Bronchial smooth muscle cell (primary cell): Measurements from ENCODE around the gene RDH14. TPM values are rescaled to one million over a fixed set of nuclear protein-coding genes. Genes with fewer than 3 reads are reported as not detected.

Source experiments
- total RNA-seq: library from RNA; depleted of rRNA; stranded (reverse); fragments of >200 nt; gene quantifications from 2 replicates; pipeline ENCODE4 v1.2.1, GENCODE V29; 2014

RDH14 gene
- total RNA-seq: 18.9 and 30.9 TPM in 2 replicates

DNA sequence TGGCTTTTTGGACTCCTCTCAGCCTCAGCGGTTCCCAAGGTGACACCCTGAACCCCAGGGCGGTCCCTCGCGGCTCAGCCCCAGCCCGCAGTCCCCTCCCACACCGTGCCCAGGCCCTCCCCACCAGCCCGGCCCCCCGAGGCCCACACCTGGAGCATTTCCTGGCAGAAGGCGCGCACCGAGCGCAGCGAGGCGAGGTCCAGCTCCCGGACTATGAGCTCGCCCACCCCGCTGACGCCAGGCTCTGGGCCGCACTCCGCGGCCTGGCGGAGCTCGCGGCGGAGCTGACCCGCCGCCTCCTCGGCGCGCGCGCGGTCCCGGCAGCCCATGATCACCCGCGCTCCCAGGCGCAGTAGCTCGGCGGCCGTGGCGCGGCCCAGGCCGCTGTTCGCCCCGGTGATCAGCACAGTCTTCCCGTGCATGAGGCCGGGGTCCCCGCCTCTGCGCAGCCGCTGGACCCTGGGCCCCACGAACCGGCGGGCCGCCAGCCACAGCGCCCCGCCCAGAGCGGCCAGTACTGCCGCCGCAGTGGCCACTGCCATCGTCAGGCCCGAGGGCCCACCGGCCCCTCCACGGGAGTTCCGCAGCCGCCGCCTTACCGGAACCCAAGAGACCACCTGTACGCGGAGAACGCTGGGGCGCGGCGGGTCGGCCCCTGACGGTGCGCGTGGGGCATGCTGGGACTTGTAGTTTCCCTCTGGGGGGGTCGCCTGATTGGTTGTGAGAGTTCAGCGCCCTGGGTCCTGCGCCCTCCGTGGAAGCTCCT is at the start of gene RDH14:
Gene RDH14, minus strand, starts transcription at position 623 of the 766 bp plus-strand sequence. Its CDS starts 81 bp downstream, at position 542.

GRCh38 chr2:18589354-18589753 is 28.9 kb upstream of the RDH14 start, which contains the start of gene NT5C1B:
Gene NT5C1B, minus strand, starts transcription at chr2:18589569. Its CDS starts 101 bp downstream, at chr2:18589468.

Other genes starting within 250 kb of the RDH14 start
- gene NT5C1B, start 28.9 kb upstream of the RDH14 start, total RNA-seq: not detected in 2 replicates